NCI-H2081 (cell line): ENCODE results near the gene PTPRN2.
"Not testable (repeated sequence)": the region's sequence is repeated elsewhere in the genome, so short reads cannot be mapped to it uniquely, and the experiment has no call there.

ENCODE experiments used
- DNase-seq, 2 experiments: peaks; one replicate each; lab custom pipeline; 2025; lab: John Stamatoyannopoulos, UW

PTPRN2 gene

DNA sequence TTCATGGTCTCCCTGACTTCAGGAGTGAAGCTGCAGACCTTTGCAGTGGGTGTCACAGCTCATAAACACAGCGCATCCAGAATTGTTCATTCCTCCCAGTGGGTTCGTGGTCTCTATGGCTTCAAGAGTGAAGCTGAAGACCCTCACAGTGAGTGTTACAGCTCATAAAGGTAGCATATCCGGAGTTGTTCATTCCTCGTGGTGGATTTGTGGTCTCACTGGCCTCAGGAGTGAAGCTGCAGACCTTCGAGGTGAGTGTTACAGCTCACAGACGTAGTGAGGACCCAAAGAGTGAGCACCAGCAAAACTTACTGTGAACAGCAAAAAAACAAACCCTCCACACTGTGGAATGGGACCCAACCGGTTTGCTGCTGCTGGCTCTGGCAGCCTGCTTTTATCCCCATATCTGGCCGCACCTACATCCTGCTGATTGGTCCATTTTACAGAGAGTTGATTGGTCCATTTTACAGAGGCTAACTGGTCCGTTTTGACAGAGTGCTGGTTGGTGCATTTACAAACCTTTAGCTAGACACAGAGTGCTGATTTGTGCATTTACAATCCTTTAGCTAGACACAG lies 308.8 kb downstream of the PTPRN2 start:
- no peak for DNase-seq

DNA sequence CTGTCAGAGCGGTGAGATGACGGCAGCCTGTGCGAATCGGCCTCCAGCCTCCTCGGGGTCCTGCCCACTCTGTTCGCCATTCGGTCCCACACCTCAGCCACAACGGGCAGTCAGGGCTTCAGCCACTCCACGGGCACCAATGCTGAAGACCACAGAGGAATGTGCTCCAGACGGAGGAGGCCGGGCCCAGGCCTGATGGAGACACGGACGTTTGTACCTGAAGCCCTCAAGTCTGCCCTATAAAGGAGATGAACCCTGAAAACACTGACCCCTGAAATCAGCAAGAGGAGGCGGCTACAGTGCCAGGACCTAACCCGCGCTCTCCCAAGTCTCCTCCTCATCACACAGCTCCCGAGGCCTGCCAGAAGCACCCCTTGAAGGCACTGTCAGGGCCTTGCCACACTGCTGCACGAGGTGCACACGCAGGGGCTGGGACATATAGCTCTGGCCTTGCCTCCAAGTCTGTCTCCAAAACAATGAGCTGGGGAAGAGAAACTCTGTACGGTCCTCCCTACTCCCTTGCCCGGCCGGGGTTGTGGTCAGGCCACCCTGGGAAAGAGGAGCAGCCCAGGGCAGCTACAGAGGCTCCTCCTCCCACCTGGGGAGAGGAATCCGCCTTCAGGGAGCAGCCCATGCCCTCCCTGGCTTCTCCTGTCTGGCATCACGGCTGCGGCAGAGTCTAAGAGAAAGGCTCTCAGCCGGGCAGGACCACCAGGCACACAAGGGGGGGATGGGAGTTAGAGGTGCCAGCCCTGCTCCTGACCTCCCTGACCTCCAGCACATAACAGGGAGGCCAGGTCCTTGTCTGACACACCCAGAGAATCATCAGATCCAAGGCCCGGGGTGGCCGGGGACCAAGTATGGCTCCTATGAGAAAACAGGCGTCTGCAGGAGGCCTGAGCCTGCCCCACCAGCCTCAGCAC lies 310.1 kb downstream of the PTPRN2 start:
- DNase-seq = no peak

DNA sequence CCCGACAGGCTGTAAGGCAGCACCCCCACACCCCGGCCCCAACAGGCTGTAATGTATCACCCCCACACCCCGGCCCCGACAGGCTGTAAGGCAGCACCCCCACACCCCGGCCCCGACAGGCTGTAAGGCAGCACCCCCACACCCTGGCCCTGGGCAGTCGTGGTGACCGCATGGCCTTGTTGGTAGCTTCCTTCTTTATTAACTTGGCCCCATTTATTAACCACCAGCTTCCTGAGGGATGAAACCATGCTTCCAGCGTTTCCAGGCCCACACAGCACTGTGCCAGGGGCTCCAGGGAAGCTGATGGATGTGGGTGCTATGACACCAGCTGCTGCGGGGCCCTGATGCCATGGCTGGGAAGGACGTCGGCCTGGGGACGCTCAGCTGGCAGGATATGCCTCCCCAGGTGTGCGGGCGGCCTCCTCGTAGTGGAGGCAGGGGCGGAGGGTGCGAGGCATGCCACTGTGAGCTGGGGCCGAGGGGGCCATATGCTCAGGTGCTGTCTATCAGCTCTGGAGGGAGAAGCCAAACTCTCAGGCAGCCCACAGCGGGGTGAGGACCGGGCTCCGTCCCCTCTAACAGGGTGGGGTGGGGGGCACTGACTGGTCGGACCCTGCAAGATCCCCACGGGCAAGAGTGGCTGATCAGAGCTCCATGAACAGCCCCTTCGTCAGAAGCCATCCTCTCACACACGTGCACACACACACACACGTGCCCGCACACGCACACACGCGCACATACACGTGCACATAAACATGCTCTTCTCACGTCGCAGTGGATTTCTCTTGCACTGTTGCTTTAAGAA lies 311.0 kb downstream of the PTPRN2 start:
- DNase-seq = no peak

DNA sequence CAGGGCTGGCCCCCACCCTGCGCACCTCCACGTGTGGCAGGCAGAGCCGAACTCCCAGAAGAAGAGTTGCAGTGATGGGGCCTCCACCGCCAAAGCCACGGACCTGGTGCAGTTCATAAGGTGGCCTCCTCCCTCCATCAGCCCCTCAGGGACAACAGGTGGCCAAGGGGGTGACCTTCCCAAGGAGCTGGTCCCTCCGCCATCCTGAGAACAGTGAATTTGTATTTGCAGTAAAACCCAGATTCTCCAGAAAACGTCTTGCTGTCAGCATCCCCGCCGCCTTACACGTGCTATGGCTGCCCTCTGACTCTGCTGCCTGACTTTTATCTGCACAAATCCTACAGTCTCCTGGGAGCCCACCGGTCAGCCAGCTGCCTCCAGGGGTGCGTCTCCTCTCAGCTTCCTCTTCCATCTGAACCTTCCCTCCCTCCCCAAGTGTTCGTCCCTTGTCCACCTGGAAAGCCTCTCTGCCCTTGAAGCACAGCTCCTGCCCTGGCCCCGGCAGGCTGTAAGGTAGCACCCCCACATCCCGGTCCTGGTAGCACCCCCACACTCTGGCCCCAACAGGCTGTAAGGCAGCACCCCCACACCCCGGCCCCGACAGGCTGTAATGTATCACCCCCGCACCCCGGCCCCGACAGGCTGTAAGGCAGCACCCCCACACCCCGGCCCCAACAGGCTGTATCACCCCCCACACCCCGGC lies 311.8 kb downstream of the PTPRN2 start:
- DNase-seq = no peak

DNA sequence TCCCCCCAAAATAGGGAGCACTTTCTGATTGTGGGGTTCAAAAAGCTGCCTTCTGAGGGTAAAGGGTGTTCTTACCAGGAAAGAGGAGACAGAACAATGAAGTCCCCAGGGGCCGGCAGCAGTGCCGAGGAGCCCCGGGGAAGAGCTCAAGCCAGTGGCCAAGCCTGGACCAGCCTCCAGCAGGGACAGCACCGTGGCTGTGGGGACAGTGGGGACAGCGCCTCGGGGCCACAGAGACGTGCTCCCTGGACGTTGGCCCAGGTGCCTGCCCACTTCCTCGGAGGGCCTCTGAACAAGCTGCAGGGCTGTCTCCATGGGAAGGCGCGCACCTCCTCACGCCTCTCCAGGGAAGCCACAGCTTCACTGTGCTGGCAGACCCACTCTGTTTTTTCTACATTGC lies 312.6 kb downstream of the PTPRN2 start:
- DNase-seq = no peak

DNA sequence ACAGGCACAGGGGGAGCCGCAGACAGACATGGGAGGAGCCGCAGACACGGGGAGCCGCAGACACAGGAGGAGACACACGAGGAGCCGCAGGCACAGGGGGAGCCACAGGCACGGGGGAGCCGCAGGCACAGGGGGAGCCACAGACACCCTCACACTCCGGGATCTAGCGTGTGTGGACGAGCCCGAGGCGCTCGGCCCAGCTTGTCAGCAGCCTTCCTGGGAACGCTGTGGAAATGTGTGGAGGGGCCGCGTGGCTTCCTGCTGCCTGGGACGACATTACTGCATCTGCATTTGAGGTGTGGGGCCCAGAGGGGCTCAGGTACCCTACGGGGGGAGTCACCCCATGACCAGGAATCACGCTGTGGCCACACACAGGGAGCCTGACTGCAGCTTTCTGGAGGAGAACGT lies 313.2 kb downstream of the PTPRN2 start:
- no peak for DNase-seq

DNA sequence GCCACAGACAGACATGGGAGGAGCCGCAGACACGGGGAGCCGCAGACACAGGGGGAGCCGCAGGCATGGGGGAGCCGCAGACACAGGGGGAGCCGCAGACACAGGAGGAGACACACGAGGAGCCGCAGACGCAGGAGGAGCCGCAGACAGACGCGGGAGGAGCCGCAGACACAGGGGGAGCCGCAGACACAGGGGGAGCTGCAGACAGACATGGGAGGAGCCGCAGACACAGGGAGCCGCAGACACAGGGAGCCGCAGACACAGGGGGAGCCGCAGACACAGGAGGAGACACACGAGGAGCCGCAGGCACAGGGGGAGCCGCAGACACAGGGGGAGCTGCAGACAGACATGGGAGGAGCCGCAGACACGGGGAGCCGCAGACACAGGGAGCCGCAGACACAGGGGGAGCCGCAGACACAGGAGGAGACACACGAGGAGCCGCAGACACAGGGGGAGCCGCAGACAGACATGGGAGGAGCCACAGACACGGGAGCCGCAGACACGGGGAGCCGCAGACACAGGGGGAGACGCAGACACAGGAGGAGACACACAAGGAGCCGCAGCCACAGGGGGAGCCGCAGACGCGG lies 313.8 kb downstream of the PTPRN2 start:
- not testable (repeated sequence) for DNase-seq

DNA sequence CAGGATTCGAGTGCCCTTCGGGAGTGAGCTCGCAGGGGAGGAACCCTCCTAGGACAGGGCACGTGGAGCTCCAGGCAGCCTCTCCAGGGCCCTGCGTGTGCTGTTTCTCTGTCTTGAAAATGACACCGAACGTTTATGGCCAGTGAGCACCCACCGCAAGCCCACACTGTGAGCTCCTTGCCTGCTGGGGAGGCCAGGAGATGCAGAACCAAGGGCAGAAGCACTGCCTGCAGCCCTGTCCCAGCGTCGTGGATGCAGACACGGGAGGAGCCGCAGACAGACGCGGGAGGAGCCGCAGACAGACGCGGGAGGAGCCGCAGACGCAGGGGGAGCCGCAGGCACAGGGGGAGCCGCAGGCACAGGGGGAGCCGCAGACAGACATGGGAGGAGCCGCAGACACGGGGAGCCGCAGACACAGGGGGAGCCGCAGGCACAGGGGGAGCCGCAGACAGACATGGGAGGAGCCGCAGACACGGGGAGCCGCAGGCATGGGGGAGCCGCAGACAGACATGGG lies 314.4 kb downstream of the PTPRN2 start:
- no peak for DNase-seq

DNA sequence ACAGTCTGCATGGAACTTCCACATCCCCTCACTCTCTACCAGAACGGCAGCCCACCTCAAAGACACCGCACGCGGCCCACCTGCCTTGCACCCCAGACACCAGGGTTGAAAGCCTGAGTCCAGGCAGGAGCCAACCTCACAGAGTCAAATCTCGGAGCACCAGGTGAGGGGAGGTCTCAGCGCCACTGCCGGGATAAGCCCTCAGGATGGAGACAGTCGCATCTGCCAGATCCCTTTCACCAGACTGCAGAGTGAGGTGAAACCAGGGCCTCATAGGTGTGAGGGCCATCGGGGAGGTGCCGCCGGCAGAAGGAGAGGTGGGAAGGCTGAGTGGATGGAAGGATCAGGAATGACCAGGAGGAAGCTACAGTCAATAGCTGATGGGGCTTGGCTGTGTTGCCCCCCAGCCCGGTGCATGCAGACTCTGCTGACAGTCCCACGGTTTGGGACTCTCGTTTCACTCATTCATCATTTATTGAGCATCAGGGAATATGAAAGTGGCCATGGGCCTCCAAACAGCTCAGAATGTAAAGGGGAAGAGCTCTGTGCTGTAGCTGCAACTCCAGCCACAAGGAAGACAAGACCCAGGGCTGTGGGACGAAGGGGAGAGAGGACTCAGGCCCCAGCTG lies 315.0 kb downstream of the PTPRN2 start:
- DNase-seq = no peak

DNA sequence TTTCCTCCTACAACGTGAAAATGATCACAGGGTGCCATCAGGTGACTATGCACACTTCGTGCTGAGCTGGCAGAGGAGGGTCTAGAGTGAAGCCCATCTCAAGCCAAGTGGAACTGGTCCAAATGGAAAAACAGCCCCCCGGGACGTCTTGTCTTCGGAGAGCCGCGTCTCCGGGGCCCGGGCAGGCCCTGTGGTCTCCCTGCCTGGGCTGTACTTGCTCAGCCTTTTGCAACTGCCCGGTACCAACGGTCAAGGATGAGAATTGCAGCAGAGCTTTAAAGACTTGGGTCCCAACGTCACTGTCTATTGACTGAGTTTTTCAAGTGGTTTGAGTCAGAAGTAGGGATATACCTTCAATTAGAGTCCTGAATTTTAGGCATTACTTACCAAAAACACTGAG lies 315.5 kb downstream of the PTPRN2 start:
- DNase-seq = no peak

DNA sequence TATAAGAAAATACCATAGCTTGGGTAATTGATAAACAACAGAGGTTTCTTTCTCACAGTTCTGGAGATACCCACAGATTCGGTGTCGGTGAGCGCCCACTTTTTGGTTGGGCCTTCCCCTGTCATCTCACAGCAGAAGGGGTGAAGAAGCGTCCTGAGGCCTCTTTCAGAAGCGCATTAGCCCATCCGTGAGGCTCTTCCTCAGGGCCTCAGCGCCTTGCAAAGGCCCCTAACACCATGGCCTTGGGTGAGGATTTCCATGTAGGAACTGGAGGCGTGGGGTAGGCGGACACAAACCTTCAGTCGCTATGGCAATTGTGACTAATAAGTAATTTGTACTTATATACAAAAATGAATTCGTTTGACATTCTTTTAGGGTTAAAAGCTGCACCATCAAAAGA lies 316.0 kb downstream of the PTPRN2 start:
- DNase-seq = no peak

DNA sequence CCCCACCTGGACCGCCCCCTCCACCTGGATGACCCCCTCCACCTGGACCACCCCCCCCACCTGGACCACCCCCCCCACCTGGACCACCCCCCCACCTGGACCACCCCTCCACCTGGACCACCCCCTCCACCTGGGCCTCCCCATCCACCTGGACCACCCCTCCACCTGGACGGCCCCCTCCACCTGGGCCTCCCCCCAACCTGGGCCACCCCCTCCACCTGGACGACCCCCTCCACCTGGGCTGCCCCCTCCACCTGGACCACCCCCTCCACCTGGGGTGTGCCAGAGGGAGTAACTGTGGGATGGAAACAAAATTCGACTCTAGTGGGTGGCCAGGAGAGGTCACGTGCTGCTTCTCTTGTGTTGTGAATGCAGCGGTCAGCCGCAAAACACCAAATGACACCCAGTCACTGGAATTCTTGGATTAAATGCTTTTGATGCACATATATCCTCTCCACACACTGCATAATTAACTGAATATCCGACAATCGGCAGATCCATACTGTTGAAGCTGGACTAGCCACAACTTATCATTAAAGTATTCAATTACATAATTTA lies 316.7 kb downstream of the PTPRN2 start:
- no peak for DNase-seq

DNA sequence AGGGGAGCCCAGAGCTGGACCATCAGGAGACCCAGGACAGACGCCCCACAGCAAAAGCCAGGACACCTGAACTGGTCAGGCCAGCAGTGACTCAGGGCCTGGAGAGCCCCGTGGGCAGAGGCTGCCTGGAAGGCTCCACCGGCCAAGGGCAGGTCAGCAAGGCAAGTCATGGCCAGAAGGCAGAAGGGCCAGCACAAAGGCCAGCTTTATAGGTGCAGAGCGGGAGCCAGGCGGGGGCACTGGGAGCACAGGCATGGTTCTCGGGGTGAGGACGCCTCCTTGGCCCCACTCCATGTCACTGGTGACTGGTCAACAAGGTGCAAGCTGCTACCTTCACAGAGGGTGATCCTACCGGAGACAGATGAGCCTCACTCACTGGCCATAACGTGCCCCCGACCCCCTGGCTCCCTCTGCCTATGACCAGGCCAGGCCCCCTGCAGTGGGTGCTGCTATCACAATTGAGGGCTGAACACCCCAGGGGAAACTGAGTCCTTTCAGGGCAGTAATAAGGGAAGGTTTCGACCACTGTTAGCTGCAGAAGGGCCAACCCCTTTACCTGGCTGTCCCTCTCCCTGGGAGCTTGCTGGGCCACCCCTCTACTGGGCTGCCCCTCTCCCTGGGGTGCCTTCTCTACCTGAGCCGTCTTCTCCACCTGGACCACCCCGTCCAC lies 317.4 kb downstream of the PTPRN2 start:
- no peak for DNase-seq

DNA sequence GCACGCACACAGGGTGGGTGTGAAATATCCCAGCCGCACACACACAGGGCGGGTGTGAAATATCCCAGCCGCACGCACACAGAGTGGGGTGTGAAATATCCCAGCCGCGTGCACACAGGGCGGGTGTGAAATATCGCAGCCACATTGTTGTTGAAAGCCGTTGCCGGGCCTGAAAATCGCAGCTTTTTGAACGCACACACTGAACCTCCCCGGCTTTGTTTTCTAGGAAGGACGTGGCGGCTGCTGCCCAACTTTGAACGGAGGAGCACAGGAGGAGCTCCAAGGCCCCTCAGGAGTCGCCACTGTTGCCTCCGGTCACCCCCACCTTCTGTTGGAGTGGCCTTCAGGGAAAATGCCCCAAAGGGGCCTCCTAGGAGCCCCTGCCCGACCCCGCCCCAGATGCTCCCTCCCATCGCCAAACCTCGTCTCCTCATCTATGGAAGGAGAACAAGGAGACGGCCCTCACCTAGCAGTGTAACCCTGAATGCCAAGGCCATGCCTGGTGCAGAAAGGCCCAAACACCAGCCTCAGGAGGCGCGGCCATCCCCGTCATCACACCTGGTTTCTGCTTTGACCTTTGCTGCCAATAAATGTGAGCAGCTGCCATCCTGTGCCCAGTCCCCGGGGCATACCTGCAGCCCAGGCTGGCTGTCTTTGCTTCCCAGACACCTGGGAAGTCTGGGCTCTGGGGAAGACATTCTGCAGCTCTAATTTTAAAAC lies 318.6 kb downstream of the PTPRN2 start:
- no peak for DNase-seq

DNA sequence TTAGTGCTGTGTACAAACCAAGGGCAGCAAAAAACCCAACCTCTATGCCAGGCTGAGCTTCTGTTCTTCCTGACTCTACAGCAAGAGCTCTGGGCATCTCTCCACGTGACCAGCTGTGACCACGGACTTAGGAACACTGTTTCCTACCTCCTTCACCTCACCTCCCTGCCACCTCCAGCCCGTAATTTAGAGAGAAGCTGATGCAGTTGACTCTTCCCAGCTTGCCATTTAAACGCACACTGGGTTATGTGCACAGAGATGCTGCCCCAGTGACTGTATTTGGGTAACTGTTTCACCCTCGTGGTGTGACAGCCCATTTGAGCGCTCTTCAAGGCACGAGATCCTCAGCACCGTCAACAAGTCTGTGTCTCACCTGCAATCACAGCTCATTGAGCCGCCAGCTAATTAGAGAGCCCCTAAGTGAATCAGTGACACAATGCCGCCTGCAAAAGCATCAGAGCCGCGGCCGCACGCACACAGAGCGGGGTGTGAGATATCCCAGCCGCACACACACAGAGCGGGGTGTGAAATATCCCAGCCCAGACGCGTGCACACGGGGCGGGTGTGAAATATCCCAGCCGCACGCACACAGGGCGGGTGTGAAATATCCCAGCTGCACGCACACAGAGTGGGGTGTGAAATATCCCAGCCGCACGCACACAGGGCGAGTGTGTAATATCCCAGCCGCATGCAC lies 319.7 kb downstream of the PTPRN2 start:
- no peak for DNase-seq

DNA sequence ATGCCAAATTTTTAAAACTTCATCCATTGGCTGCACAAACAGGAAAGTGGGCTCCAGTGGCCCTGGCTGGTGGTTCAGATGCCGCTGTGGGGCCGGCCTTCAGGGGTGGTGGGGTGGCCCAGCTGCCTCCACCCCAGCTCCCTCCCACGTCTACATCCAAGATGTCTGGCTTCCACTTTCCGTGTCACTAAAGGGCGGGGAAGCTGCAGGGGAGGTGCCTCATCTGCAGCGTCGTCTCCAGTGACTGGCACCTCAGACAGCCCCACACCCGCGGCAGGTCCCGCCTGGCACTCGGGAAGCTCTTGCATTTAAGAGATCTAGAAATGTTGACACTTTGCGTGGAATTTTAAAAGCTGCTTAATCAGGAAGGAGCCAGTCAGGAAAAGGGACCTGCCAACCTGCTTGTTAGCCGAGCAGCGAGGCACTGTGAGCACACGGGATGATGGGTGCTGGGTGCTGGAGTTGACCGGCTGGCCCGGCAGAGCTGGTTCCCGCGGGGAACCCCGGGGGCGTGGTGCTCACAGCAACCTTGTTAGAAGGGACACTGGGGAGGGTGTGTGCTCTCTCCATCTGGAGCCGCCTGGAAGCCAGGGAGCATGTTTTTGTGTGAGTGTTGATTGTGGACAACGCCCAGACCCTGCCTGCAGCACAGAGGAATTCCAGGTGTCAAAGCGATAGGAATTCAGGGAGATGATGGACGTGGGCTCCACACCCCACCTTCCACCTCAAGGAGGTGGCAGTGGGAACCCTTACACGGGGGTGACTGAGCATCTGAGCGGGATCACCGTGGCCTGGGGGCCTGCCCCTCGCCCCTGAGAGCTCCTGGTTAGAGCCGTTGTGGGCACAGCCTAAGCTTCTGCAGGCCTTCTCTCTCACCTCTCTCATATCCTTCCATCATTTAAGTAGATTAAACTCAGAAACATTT lies 320.5 kb downstream of the PTPRN2 start:
- no peak for DNase-seq

DNA sequence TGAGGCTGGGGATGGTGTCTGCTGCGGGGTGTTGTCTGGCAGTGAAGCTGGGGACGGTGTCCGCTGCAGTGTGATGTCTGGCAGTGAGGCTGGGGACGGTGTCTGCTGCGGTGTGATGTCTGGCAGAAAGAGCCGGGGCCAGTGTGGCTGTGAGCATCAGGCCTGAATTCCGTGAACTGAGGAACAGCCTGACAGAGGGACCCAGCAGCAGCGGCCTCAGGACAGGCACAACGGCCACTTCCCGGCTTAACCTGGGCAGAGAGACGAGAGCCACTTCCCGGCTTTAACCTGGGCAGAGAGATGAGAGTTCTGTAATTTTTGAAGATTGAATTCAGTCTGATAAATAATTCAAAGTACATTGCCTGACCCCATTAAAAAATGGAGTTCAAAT lies 321.2 kb downstream of the PTPRN2 start:
- no peak for DNase-seq

DNA sequence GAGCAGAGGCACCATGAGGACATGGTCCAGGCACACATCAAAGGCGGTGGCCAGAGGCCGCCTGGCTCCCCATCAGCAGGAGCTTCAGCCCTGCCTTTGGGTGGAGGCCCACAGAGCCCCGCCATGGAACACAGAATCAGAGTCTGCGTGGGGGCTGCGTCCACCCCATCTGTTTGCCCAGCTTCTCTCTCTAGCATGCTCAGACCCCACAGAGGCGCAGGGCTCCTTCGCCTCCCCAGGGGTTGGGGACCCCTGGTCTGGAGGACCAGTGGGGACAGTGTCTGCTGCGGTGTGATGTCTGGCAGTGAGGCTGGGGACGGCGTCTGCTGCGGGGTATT lies 321.9 kb downstream of the PTPRN2 start:
- DNase-seq = no peak
